ENCODE measurements around the gene CLEC20A.
"Not testable (repeated sequence)": the region's sequence is repeated elsewhere in the genome, so short reads cannot be mapped to it uniquely, and the experiment has no call there.

CLEC20A gene

GRCh38 chr1:178528953-178529335 is 32.2 kb upstream of the CLEC20A start:
- no peak for DNase-seq

- DNase-seq: no peak
Observed at GRCh38 chr1:178528228-178528952, 31.6 kb upstream of the CLEC20A start.

DNA sequence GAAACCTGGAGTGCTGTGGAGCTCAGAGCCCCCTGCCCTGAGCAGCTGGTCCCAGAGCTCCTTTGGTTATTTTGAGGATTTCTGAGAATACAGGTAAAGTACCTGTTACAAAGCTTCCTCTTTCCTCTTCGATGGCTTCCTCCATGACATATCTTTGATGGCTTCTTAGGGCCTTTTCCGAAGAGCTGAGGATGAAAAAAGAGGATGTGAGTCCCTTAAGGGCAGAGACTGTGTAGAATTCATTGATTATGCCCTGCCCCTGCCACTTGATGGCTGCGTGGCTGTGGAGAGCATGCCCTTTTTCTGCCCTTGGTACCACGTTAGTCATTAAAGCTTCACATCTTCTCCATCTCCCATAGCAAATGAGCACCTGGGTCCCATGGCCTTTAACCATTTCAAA is 30.4 kb upstream of the CLEC20A start:
- no peak for DNase-seq

DNA sequence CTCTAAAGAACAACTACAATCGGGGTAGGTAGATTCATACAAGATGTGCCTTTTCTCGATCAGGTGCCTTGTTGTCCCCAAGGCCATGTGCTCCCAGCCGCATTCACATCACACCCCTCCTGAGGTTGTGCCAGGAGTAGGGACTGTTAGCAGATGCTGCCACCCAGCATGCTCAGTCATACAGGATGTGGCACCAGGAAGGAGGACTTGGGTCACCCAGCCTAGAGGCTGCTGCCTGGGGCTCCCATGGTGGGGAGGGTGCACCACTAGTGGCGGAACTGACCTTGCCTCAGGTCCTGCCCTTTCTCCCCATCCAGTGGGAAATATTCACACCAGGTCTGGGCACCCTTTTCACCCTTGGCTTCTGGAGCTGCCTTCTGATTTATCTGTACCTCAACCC is 24.5 kb upstream of the CLEC20A start:
- no peak for DNase-seq

DNA sequence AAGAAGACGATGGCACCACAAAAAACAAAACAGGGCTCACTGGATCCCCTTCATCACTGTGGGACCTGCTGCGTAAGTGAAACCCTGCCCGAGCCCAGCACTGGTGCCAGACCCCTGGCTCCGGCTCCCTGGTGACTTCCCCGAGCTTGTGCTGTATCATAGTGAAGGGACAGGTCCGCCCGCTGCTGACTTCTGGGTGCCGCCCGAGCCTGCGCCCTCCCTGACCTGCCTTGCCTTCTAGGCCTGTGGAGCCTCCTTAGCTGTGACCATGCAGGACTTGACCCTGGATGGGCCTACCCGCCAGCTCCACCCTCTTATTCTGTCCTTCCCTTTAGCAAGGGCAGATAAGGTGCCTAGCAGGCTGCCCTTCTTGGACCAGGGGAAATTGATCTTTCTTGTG is 24.0 kb upstream of the CLEC20A start:
- DNase-seq: no peak

DNA sequence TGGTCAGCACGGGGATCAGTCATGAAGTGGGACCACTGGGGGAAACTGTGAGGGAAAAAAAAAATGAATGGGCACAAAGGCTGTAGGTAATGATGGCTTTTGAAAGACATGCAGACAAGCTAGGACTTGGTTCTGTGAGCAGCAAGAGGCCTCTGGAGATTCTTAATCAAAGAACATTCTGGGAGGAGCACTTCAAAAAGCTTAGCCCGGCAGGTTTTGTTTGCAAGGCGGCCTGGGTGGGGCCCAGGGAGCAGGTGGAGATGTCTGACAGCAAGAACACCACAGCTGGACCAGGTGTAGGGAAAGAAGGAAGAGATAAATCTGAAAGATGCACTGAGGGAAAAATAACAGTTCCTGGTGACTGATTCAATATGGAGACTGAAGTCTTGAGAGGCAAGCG is 22.1 kb upstream of the CLEC20A start:
- no peak for DNase-seq

- DNase-seq: no peak
Observed at GRCh38 chr1:178516110-178516509, 19.3 kb upstream of the CLEC20A start.

DNA sequence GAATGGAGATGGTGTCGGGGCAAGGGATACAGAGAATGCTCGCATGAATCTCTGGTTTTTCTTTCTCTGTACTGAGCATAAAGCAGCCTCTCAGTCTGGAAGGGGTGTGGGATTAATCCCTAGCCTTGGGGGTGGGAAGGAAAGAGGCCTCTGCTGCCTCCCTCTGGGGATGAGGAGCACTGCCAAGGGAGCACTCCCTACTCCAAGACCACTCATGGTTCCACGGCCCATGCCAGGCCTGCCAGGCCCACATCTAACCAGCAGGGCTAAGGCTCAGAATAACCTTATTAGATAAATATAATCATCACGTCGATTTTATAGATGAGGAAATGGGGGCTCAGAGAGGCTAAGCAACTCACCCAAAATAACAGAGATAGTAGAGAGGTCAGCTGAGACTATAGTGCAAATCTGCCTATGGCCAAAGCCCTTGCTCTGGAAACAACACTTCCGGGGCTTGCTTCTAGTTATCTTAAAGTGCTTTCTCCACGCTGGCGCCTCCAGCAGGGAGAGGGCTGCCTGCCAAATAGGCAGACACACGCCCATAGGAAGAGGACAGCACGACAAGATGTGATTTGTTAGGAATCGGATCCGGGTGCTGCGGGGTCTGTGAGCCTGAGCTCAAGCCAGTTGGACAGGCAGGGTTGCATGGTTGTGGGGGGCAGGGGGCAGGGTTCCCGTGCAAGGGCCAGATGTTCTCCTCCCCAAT is 16.7 kb upstream of the CLEC20A start:
- no peak for DNase-seq

DNA sequence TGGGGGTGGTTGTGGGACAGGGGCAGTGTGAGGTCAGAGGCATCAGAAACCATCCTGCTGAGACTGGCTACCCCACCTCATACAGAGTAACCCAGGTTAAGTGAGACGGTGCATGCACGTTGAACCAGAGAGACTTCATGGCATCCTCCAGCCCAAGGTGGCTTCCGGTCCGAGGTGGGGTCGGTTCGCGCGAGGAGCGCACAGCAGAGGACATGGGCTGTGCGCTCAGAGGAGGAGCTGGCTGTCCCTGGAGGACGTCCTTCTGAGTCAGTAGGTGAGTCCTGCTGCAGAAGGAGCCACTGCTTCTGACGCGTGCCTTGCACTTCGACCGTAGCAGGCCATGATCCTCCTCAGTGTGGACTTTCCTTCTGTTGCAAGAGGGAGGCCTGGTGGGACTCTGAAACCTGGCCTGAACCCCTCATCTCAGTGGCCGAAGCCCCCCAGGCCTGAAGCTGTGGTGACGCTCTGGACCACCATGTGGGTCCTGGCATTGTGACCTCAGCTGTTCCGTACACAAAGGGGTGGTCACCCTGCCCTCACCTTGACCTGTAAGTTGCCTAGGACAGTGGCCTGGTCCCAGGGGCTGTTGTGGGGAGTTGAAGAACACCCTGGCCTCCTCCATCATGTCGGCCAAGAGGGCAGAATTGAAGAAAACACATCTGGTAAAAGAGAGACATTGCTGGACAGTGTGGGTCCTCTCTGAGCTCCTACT is 16.0 kb upstream of the CLEC20A start, which contains the start of gene TEX35:
Gene TEX35 (plus strand): TSS at position 544 of the 712 bp plus-strand sequence. CDS start 80 bp downstream, at position 624.
- no peak for DNase-seq

DNA sequence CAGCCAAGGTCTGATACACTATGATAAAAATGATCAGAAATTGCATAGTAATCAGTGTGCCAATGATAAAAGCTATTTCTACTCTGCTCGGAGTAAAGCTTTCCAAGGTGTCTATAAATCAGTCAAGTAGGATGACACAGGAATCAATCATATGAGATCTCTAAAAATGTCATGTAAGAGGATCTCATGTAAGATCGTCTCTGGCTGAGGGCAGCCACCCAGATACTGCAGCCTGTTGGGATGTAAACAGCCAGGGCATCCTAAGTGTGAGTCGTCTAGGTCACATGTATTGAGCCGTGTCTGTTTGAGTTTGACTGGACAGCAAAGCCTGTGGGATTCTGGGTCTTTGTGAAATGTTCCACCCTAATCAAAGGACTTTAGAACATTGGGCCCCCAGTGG is 13.4 kb upstream of the CLEC20A start:
- no peak for DNase-seq

GRCh38 chr1:178509414-178510007 is 12.7 kb upstream of the CLEC20A start:
- no peak for DNase-seq

DNA sequence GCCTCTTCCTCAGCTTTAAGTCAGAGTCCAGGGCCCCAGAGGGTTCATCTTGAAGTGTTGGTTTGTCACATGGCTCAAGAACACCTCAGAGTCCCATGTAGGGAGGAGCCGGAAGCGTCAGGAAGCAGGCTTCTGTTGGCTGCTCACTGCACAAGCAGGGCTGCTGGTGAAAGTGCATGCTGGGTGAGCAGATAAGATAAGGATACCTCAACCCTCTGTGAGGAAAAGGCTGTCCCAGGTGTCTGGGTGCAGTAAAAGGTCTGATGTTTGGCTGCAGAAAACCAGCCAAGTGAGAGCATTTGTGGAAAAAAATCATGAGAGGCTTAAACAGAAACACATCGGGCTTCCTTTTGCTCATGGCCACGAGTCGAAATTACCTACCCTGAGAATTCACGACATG is 9.9 kb upstream of the CLEC20A start:
- DNase-seq: no peak

GRCh38 chr1:178506177-178506576 is 9.4 kb upstream of the CLEC20A start:
- no peak for DNase-seq

DNA sequence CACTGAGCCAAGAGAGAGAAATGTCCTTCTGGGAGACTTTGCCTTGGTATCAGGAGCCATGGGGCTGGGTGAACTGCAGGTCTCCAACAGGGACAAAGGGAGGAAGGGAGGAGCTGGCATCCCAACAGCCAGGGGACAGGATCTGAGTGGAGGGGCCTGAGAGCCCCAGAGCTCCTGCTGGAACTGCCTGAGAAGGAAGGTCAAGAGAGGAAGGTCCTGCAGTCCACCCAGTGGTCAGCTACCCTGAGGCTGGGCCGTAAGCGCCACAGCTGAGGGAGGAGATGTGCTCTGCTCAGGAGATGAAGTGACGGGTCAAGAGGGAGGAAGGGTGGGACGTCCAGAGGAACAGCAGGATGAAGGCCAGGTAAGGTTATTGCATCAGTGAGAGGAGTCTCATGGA is 7.5 kb upstream of the CLEC20A start:
- DNase-seq: no peak

DNA sequence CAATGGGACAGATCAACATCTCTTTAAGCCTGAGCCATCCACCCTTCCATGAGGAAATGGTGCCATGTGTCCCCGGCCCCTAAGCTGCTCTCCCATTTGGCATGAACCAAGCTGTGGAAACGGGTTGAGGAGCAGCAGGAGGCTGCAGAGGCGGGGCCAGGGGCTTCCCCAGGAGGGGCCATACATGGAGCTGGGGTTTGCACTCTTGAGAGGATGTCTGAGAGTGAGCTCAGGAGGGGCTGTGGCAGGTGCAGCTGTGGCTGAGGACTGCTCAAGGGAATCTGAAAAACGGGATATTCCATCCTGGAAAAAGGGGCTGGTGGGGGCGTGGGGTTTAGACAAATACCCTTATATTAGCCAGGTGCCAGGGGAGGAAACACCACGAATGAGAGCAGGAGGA is 7.1 kb upstream of the CLEC20A start:
- no peak for DNase-seq

GRCh38 chr1:178503316-178503715 is 6.6 kb upstream of the CLEC20A start:
- not testable (repeated sequence) for DNase-seq

DNA sequence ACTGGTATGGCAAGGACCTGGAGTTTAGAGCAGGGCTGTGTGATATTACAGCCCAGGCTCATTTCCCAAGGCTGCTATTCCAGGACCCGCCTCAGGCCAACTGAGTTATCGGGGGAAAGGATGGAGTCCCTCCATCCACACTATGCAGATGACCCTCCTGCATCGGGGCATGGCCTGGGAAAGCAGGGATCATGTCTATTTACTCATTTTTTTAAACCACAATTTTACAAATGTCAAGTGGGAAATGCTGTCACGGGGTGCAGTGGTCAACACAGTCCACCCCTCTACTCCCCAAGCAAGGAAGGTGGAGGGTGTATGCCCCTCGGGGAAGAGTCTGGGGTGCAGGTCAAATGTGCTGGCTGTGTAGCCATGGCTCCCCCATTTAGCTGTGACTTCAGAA is 6.1 kb upstream of the CLEC20A start:
- no peak for DNase-seq

- no peak for DNase-seq
Observed at GRCh38 chr1:178502330-178502714, 5.6 kb upstream of the CLEC20A start.

- DNase-seq: peak; percentile 87
Observed at GRCh38 chr1:178501705-178502329, 5.1 kb upstream of the CLEC20A start.

- no peak for DNase-seq
Observed at GRCh38 chr1:178500936-178501554, 4.3 kb upstream of the CLEC20A start.

GRCh38 chr1:178500091-178500770 is 3.5 kb upstream of the CLEC20A start:
- no peak for DNase-seq
